Measurements from ENCODE around the gene HSPA1A. TPM values are rescaled to one million over a fixed set of nuclear protein-coding genes. Genes with fewer than 3 reads are reported as not detected.
A peak's percentile ranks its signal among the peaks of the same experiment; 100 is the strongest.

HSPA1A gene
- total and polyA plus RNA-seq, 7 experiments from 2014 or later: 6.7 to 125 (median 30.3) TPM

- CTCF ChIA-PET: interaction anchor here (0.6 to 1.5 kb wide), 6 partner anchors 19 to 146 kb away, joined by 3 to 7 read pairs (median 5); partner anchors contain the start of genes CLIC1, LSM2 and LY6G5C
Observed at GRCh38 chr6:31826793-31827285, 11.5 kb downstream of the HSPA1A start.

GRCh38 chr6:31827286-31828079 lies 12.1 kb downstream of the HSPA1A start, which contains the start of gene HSPA1B:
Gene HSPA1B (plus strand): TSS chr6:31827738. CDS start chr6:31827951, 213 bp downstream.
- Histone ChIP-seq H3K27ac (ENCODE audit: low read depth, low read length) (peak within 1 kb of the TSS; percentile 72), H3K4me3 (ENCODE audit: low read length) (peak within 1 kb of the TSS; percentile 74), H3K36me3 (ENCODE audit: control insufficient read depth in 2 of 3, insufficient read depth in 3 of 3, low read length in 3 of 3) (no peaks in the 10 kb centered on the region), H3K9me3 (ENCODE audit: control insufficient read depth in 2 of 3, low read length in 3 of 3) (no peaks in the 10 kb centered on the region), H3K4me1 (ENCODE audit: control insufficient read depth in 2 of 2, insufficient read depth in 2 of 2, low read length in 2 of 2) (peaks cover 12 to 17% of the 10 kb centered on the region in 2 donors), H3K27me3 (ENCODE audit: control insufficient read depth in 2 of 2, insufficient read depth in 2 of 2, low read length in 2 of 2) (no peaks in the 10 kb centered on the region)
- H3K27ac Mint-ChIP-seq: peak within 1 kb of the TSS; percentile 93 to 99 (median 97)
- intact Hi-C loops (cut with micrococcal nuclease): loop anchor here (1.0 to 10.0 kb wide), 10 partner anchors 32 to 368 kb away; partner anchors contain the start of genes DDAH2 (in 1 of the 2), GPANK1 (in 1 of the 2), GPSM3 (in 1 of the 2) and NEU1 (in 1 of the 2)
- H3K9me3 Mint-ChIP-seq: no peaks in the 10 kb centered on the region
- ChIA-PET POLR2A (interaction anchor here (0.8 to 3.4 kb wide), 18 partner anchors 8 to 279 kb away, joined by 3 to 29 read pairs (median 5); partner anchors contain the start of genes ABHD16A, BAG6, DDAH2 and GPANK1), CTCF (interaction anchor here (0.6 to 1.5 kb wide), 8 partner anchors 12 to 147 kb away, joined by 3 to 7 read pairs (median 4); partner anchors contain the start of genes HSPA1A, HSPA1L, LSM2 and LY6G5C)
- peak within 1 kb of the TSS; percentile 85 to 97 (median 90) for H3K4me3 Mint-ChIP-seq
- DNase-seq (peak; percentile 55 to 96 (median 82)), ATAC-seq (peak; percentile 80)
- no peaks in the 10 kb centered on the region for H3K27me3 Mint-ChIP-seq
- H3K4me1 Mint-ChIP-seq: peaks cover 11 to 51% (median 46%) of the 10 kb centered on the region in 7 donors
- H3K36me3 Mint-ChIP-seq: peaks cover 0 to 3% (median 0%) of the 10 kb centered on the region in 5 donors

More at GRCh38 chr6:31826793-31827285, 11.5 kb downstream of the HSPA1A start:
- H3K27me3 Mint-ChIP-seq: no peaks in the 10 kb centered on the region
- no peaks in the 10 kb centered on the region for H3K9me3 ChIP-seq (ENCODE audit: control insufficient read depth in 2 of 3, low read length in 3 of 3)
- H3K36me3 Mint-ChIP-seq: peaks cover 0 to 3% (median 0%) of the 10 kb centered on the region in 5 donors
- DNase-seq (no peak), ATAC-seq (peak; percentile 10)
- intact Hi-C loops (cut with micrococcal nuclease): loop anchor here (1.0 to 10.0 kb wide), 10 partner anchors 32 to 368 kb away; partner anchors contain the start of genes DDAH2 (in 1 of the 2), GPANK1 (in 1 of the 2), GPSM3 (in 1 of the 2) and NEU1 (in 1 of the 2)
- H3K4me3 ChIP-seq (ENCODE audit: low read length): peak overlapping the region; percentile 74
- H3K4me3 Mint-ChIP-seq: peak overlapping the region; percentile 85 to 97 (median 90)
- H3K27ac Mint-ChIP-seq: peak overlapping the region; percentile 93 to 99 (median 97)
- H3K27ac ChIP-seq (ENCODE audit: low read depth, low read length): peak overlapping the region; percentile 72
- no peaks in the 10 kb centered on the region for H3K27me3 ChIP-seq (ENCODE audit: control insufficient read depth in 2 of 2, insufficient read depth in 2 of 2, low read length in 2 of 2)
- H3K4me1 ChIP-seq (ENCODE audit: control insufficient read depth in 2 of 2, insufficient read depth in 2 of 2, low read length in 2 of 2): peaks cover 12 to 17% of the 10 kb centered on the region in 2 donors
- H3K4me1 Mint-ChIP-seq: peaks cover 11 to 57% (median 51%) of the 10 kb centered on the region in 7 donors
- POLR2A ChIA-PET: interaction anchor here (0.6 to 3.4 kb wide), 17 partner anchors 9 to 278 kb away, joined by 3 to 29 read pairs (median 5); partner anchors contain the start of genes ABHD16A, BAG6, DDAH2 and HSPA1A
- no peaks in the 10 kb centered on the region for H3K36me3 ChIP-seq (ENCODE audit: control insufficient read depth in 2 of 3, insufficient read depth in 3 of 3, low read length in 3 of 3)
- H3K9me3 Mint-ChIP-seq: no peaks in the 10 kb centered on the region

GRCh38 chr6:31829633-31830283 lies 14.4 kb downstream of the HSPA1A start:
- peaks cover 12 to 22% of the 10 kb centered on the region in 2 donors for H3K4me1 ChIP-seq (ENCODE audit: control insufficient read depth in 2 of 2, insufficient read depth in 2 of 2, low read length in 2 of 2)
- H3K9me3 ChIP-seq (ENCODE audit: control insufficient read depth in 2 of 3, low read length in 3 of 3): no peaks in the 10 kb centered on the region
- H3K4me1 Mint-ChIP-seq: peaks cover 11 to 44% (median 37%) of the 10 kb centered on the region in 7 donors
- ATAC-seq (peak; percentile 26), DNase-seq (peak in 6 of 9 donors; percentile 45 to 67 (median 54))
- H3K27ac ChIP-seq (ENCODE audit: low read depth, low read length): peak overlapping the region; percentile 73
- H3K9me3 Mint-ChIP-seq: no peaks in the 10 kb centered on the region
- H3K4me3 Mint-ChIP-seq: peak overlapping the region; percentile 86 to 100 (median 96)
- peaks cover 0 to 3% (median 0%) of the 10 kb centered on the region in 3 experiments for H3K36me3 ChIP-seq (ENCODE audit: control insufficient read depth in 2 of 3, insufficient read depth in 3 of 3, low read length in 3 of 3)
- ChIA-PET CTCF (interaction anchor here (0.6 to 2.4 kb wide), 12 partner anchors 11 to 281 kb away, joined by 3 to 23 read pairs (median 3); partner anchors contain the start of genes DDAH2, LTB, LY6G5C and NEU1), POLR2A (interaction anchor here (0.6 to 4.4 kb wide), 20 partner anchors 9 to 278 kb away, joined by 3 to 33 read pairs (median 6); partner anchors contain the start of genes C6orf47, CSNK2B, DDAH2 and GPANK1)
- peak overlapping the region; percentile 79 to 96 (median 88) for H3K27ac Mint-ChIP-seq
- no peaks in the 10 kb centered on the region for H3K27me3 Mint-ChIP-seq
- intact Hi-C loops (cut with micrococcal nuclease): loop anchor here (1.0 to 10.0 kb wide), 12 partner anchors 13 to 1025 kb away; partner anchors contain the start of genes BAG6 (in 1 of the 2), DDAH2 (in 1 of the 2), GPSM3 (in 1 of the 2) and MICA (in 1 of the 2)
- H3K36me3 Mint-ChIP-seq: peaks cover 0 to 3% (median 0%) of the 10 kb centered on the region in 5 donors
- peak overlapping the region; percentile 82 for H3K4me3 ChIP-seq (ENCODE audit: low read length)
- H3K27me3 ChIP-seq (ENCODE audit: control insufficient read depth in 2 of 2, insufficient read depth in 2 of 2, low read length in 2 of 2): no peaks in the 10 kb centered on the region

- peak overlapping the region; percentile 73 for H3K27ac ChIP-seq (ENCODE audit: low read depth, low read length)
- intact Hi-C loops (cut with micrococcal nuclease): loop anchor here (1.0 to 10.0 kb wide), 11 partner anchors 14 to 1024 kb away; partner anchors contain the start of genes BAG6 (in 1 of the 2), DDAH2 (in 1 of the 2), MICA (in 1 of the 2) and MICB (in 1 of the 2)
- no peaks in the 10 kb centered on the region for H3K9me3 ChIP-seq (ENCODE audit: control insufficient read depth in 2 of 3, low read length in 3 of 3)
- Mint-ChIP-seq H3K4me3 (peak overlapping the region; percentile 86 to 100 (median 96)), H3K27ac (peak overlapping the region; percentile 79 to 96 (median 88)), H3K9me3 (no peaks in the 10 kb centered on the region), H3K27me3 (no peaks in the 10 kb centered on the region), H3K4me1 (peaks cover 12 to 42% (median 36%) of the 10 kb centered on the region in 7 donors), H3K36me3 (peaks cover 0 to 11% (median 0%) of the 10 kb centered on the region in 5 donors)
- no peak for ATAC-seq
- no peaks in the 10 kb centered on the region for H3K27me3 ChIP-seq (ENCODE audit: control insufficient read depth in 2 of 2, insufficient read depth in 2 of 2, low read length in 2 of 2)
- ChIA-PET CTCF (interaction anchor here (0.6 to 2.4 kb wide), 19 partner anchors 13 to 282 kb away, joined by 3 to 23 read pairs (median 3); partner anchors contain the start of genes DDAH2, LY6G5C, NEU1 and VARS1), POLR2A (interaction anchor here (0.6 to 4.4 kb wide), 23 partner anchors 9 to 1004 kb away, joined by 3 to 33 read pairs (median 5); partner anchors contain the start of genes C6orf47, CSNK2B, DDAH2 and GPANK1)
- peaks cover 14 to 23% of the 10 kb centered on the region in 2 donors for H3K4me1 ChIP-seq (ENCODE audit: control insufficient read depth in 2 of 2, insufficient read depth in 2 of 2, low read length in 2 of 2)
- DNase-seq: no peak
- H3K4me3 ChIP-seq (ENCODE audit: low read length): peak overlapping the region; percentile 82
- H3K36me3 ChIP-seq (ENCODE audit: control insufficient read depth in 2 of 3, insufficient read depth in 3 of 3, low read length in 3 of 3): peaks cover 0 to 9% (median 0%) of the 10 kb centered on the region in 3 experiments
Observed at GRCh38 chr6:31830886-31831335, 15.6 kb downstream of the HSPA1A start.

- Histone ChIP-seq H3K4me1 (ENCODE audit: control insufficient read depth in 2 of 2, insufficient read depth in 2 of 2, low read length in 2 of 2) (peaks cover 18 to 28% of the 10 kb centered on the region in 2 donors), H3K36me3 (ENCODE audit: control insufficient read depth in 2 of 3, insufficient read depth in 3 of 3, low read length in 3 of 3) (peaks cover 0 to 9% (median 0%) of the 10 kb centered on the region in 3 experiments), H3K9me3 (ENCODE audit: control insufficient read depth in 2 of 3, low read length in 3 of 3) (no peaks in the 10 kb centered on the region), H3K27ac (ENCODE audit: low read depth, low read length) (no peak overlapping the region), H3K27me3 (ENCODE audit: control insufficient read depth in 2 of 2, insufficient read depth in 2 of 2, low read length in 2 of 2) (no peaks in the 10 kb centered on the region), H3K4me3 (ENCODE audit: low read length) (no peak overlapping the region)
- Mint-ChIP-seq H3K9me3 (no peaks in the 10 kb centered on the region), H3K27me3 (no peaks in the 10 kb centered on the region), H3K4me3 (peak overlapping the region; percentile 86 to 100 (median 96)), H3K27ac (peak overlapping the region in 6 of 9 donors; percentile 22 to 96 (median 81)), H3K4me1 (peaks cover 17 to 45% (median 40%) of the 10 kb centered on the region in 7 donors), H3K36me3 (peaks cover 0 to 18% (median 4%) of the 10 kb centered on the region in 5 donors)
- ChIA-PET POLR2A (interaction anchor here (0.6 to 4.4 kb wide), 16 partner anchors 9 to 1003 kb away, joined by 3 to 33 read pairs (median 6); partner anchors contain the start of genes C6orf47, CSNK2B, DDAH2 and GPANK1), CTCF (interaction anchor here (0.6 to 2.4 kb wide), 14 partner anchors 14 to 280 kb away, joined by 3 to 23 read pairs (median 4); partner anchors contain the start of genes DDAH2, LY6G5C, NEU1 and VARS1)
- DNase-seq: no peak
- intact Hi-C loops (cut with micrococcal nuclease): loop anchor here (2.0 to 10.0 kb wide), 6 partner anchors 15 to 1023 kb away; partner anchors contain the start of genes MICA (in 1 of the 2), MICB (in 1 of the 2), PSMB9 (in 1 of the 2) and TAP1 (in 1 of the 2)
- no peak for ATAC-seq
Observed at GRCh38 chr6:31831350-31832215, 16.2 kb downstream of the HSPA1A start.
